SK-MEL-5 (cell line): ENCODE results near the gene ITPR3. TPM values are rescaled to one million over a fixed set of nuclear protein-coding genes. Genes with fewer than 3 reads are reported as not detected.

ENCODE experiments used
- DNase-seq: peaks from one replicate; pipeline ENCODE4 v3.0.0-alpha.2; 2016; ENCODE audit warnings: low read depth, low spot score
- in situ Hi-C: cut with HindIII; loops from 2 replicates; pipeline ENCODE4 v1.10.0; 2016; ENCODE audit warnings: low sequenced_read_pairs, high pct_unique_total_duplicates, low pct_unique_long_range_greater_than_20kb
- polyA plus RNA-seq, 2 experiments: library from polyadenylated mRNA; depleted of rRNA; stranded (reverse); fragments of >200 nt; gene quantifications; 2 replicates each; pipeline ENCODE4 v1.2.3, GENCODE V29; 2015
- total RNA-seq: library from RNA; depleted of rRNA; stranded (reverse); fragments of >200 nt; shearing (Covaris generic); gene quantifications from 2 replicates; pipeline ENCODE4 v1.2.3, GENCODE V29; 2014; rRNA removed

The ITPR3 gene
- total RNA-seq, result 4.2 and 4.3 TPM in 2 replicates
- 9.7 and 14.3 TPM in 2 replicates for polyA plus RNA-seq (2015; cell fraction: cytosol; rRNA removed)
- 30.6 and 38.3 TPM in 2 replicates for polyA plus RNA-seq (2015; cell fraction: nucleus; rRNA removed)

GRCh38 chr6:33620856-33621710, at the start of gene ITPR3:
Gene ITPR3, plus strand, starts transcription at chr6:33621322. Its CDS starts 281 bp downstream, at chr6:33621603.
- in situ Hi-C loops, result no loop called here
- peak; percentile 37 for DNase-seq

GRCh38 chr6:33571637-33572316, 49.3 kb upstream of the ITPR3 start:
- no peak for DNase-seq
- in situ Hi-C loops, result no loop called here

GRCh38 chr6:33575211-33575610, 45.9 kb upstream of the ITPR3 start:
- in situ Hi-C loops, result no loop called here
- DNase-seq, result no peak

GRCh38 chr6:33576668-33577067, 44.5 kb upstream of the ITPR3 start:
- in situ Hi-C loops, result no loop called here
- no peak for DNase-seq

- DNase-seq, result peak; percentile 27
- in situ Hi-C loops, result no loop called here
These were observed 44.0 kb upstream of the ITPR3 start for GRCh38 chr6:33577106-33577535.

- in situ Hi-C loops, result no loop called here
- DNase-seq, result no peak
These were observed 43.4 kb upstream of the ITPR3 start for GRCh38 chr6:33577718-33578117.

GRCh38 chr6:33578164-33578563, 43.0 kb upstream of the ITPR3 start:
- in situ Hi-C loops, result no loop called here
- DNase-seq, result no peak

GRCh38 chr6:33578588-33579011, 42.5 kb upstream of the ITPR3 start:
- in situ Hi-C loops, result no loop called here
- DNase-seq, result no peak

- DNase-seq, result peak; percentile 87
- in situ Hi-C loops, result no loop called here
These were observed 41.1 kb upstream of the ITPR3 start, which contains the start of gene BAK1 for GRCh38 chr6:33579828-33580714. Gene BAK1, minus strand, starts transcription at chr6:33580276. Its CDS starts 2,672 bp downstream, at chr6:33577604.

- DNase-seq, result no peak
- in situ Hi-C loops, result no loop called here
These were observed 39.9 kb upstream of the ITPR3 start for GRCh38 chr6:33581186-33581585.

- in situ Hi-C loops, result no loop called here
- DNase-seq, result peak; percentile 64
These were observed 37.4 kb upstream of the ITPR3 start for GRCh38 chr6:33583591-33584155.

- in situ Hi-C loops, result no loop called here
- no peak for DNase-seq
These were observed 36.3 kb upstream of the ITPR3 start for GRCh38 chr6:33584700-33585402.

GRCh38 chr6:33585403-33586107, 35.6 kb upstream of the ITPR3 start:
- peak; percentile 80 for DNase-seq
- in situ Hi-C loops, result no loop called here

GRCh38 chr6:33586108-33586640, 34.9 kb upstream of the ITPR3 start:
- no peak for DNase-seq
- in situ Hi-C loops, result no loop called here

- no peak for DNase-seq
- in situ Hi-C loops, result no loop called here
These were observed 33.6 kb upstream of the ITPR3 start for GRCh38 chr6:33587529-33587928.

- in situ Hi-C loops, result no loop called here
These were observed 32.2 kb upstream of the ITPR3 start for GRCh38 chr6:33588894-33589293.

More at GRCh38 chr6:33588894-33589293, 32.2 kb upstream of the ITPR3 start:
- no peak for DNase-seq
